Esophagus squamous epithelium (tissue), 5 donors: Measurements from ENCODE around the gene BET1L. TPM values are rescaled to one million over a fixed set of nuclear protein-coding genes. Genes with fewer than 3 reads are reported as not detected.
A peak's percentile ranks its signal among the peaks of the same experiment; 100 is the strongest.

Experiments used
- DNase-seq: peaks from one replicate; lab custom pipeline; 2025; lab: John Stamatoyannopoulos, UW
- H3K27ac ChIP-seq, 4 donors: fragments of 200-600 bp; sonication (generic); one replicate each; pipeline ENCODE4 v1.5.1; 2016 to 2019; ENCODE audit warnings: mild to moderate bottlenecking in 1 of 4
- H3K27me3 ChIP-seq, 4 donors: fragments of 200-600 bp; sonication (generic); 1 replicate in 3 of 4; 2 replicates in 1 of 4; pipeline versions ENCODE4 v1.5.1 to v1.6.0; 2017 to 2021; ENCODE audit warnings: antibody characterized with exemption in 1 of 4
- H3K36me3 ChIP-seq, 3 donors: fragments of 200-600 bp; sonication (generic); one replicate each; pipeline ENCODE4 v1.5.1; 2016 to 2019
- H3K4me1 ChIP-seq, 3 donors: fragments of 200-600 bp; sonication (generic); one replicate each; pipeline ENCODE4 v1.5.1; 2017 to 2019
- H3K4me3 ChIP-seq, 4 donors: fragments of 200-600 bp; sonication (generic); 1 replicate in 3 of 4; 2 replicates in 1 of 4; pipeline ENCODE4 v1.5.1; 2016 to 2019; ENCODE audit warnings: mild to moderate bottlenecking in 2 of 4, moderate library complexity in 1 of 4
- H3K9me3 ChIP-seq, 3 donors: fragments of 200-600 bp; sonication (generic); one replicate each; pipeline ENCODE4 v1.5.1; 2016 to 2019
- CTCF ChIP-seq, 6 experiments: fragments of 450-650 bp in 4 of 6; fragments of 200-600 bp in 2 of 6; sonication (generic) in 2 of 6; IDR thresholded peaks; one replicate each; pipeline ENCODE4 v1.5.1; 2016 to 2019; ENCODE audit warnings: antibody characterized with exemption in 6 of 6, mild to moderate bottlenecking in 4 of 6, moderate library complexity in 4 of 6
- POLR2A ChIP-seq, 4 donors: fragments of 450-650 bp; IDR thresholded peaks; one replicate each; pipeline ENCODE4 v1.6.1; 2017; ENCODE audit warnings: antibody characterized with exemption in 4 of 4, mild to moderate bottlenecking in 4 of 4, moderate library complexity in 3 of 4
- WGBS, 2 donors: methylation state at CpG; one replicate each; pipeline ENCODE4 v1.1.5; 2018; 5-methylcytosine and 5-hydroxymethylcytosine counted together
- intact Hi-C: fragments of 100-400 bp; cut with DNase I; formaldehyde crosslinking; loops from one replicate; pipeline ENCODE4 v1.15.0; 2022
- total RNA-seq, 4 donors: library from RNA; depleted of rRNA; stranded (reverse); fragments of >200 nt; gene quantifications; one replicate each; pipeline ENCODE4 v1.1.0, GENCODE V29; 2016
- donor health status: DM: yes; HTN: yes; CAD: no.

Gene BET1L
- total RNA-seq, 4 donors from 2014 or later, result 16.3 to 24.8 (median 17.1) TPM

GRCh38 chr11:212150-213100, 5.2 kb upstream of the BET1L start:
- Histone ChIP-seq H3K4me3 (no peak overlapping the region), H3K27ac (no peak overlapping the region), H3K36me3 (peaks cover 35 to 76% (median 52%) of the 10 kb centered on the region in 3 donors), H3K9me3 (no peaks in the 10 kb centered on the region), H3K4me1 (peaks cover 13 to 36% (median 20%) of the 10 kb centered on the region in 3 donors), H3K27me3 (no peaks in the 10 kb centered on the region)
- no peak for DNase-seq
- intact Hi-C loops, result no loop called here
- no peak for TF ChIP-seq CTCF (IDR thresholded peaks at IDR 0.05)
- TF ChIP-seq POLR2A (IDR thresholded peaks at IDR 0.05), result no peak
- WGBS, 2 donors, result 86 to 88% methylated on average over 3 of the region's 17 CpGs

- TF ChIP-seq POLR2A (IDR thresholded peaks at IDR 0.05), result no peak
- H3K9me3 ChIP-seq, result no peaks in the 10 kb centered on the region
- no peaks in the 10 kb centered on the region for H3K27me3 ChIP-seq
- WGBS, 2 donors, result 82 to 89% methylated on average over 8 to 9 of the region's 9 CpGs
- H3K27ac ChIP-seq, result no peak overlapping the region
- DNase-seq, result no peak
- peaks cover 13 to 30% (median 17%) of the 10 kb centered on the region in 3 donors for H3K4me1 ChIP-seq
- peaks cover 35 to 74% (median 52%) of the 10 kb centered on the region in 3 donors for H3K36me3 ChIP-seq
- intact Hi-C loops, result no loop called here
- H3K4me3 ChIP-seq, result no peak overlapping the region
These were observed 4.5 kb upstream of the BET1L start for GRCh38 chr11:211741-212140.

GRCh38 chr11:211295-211694, 4.1 kb upstream of the BET1L start:
- intact Hi-C loops, result no loop called here
- Histone ChIP-seq H3K36me3 (peaks cover 35 to 70% (median 52%) of the 10 kb centered on the region in 3 donors), H3K27me3 (no peaks in the 10 kb centered on the region), H3K4me1 (peaks cover 15 to 34% (median 19%) of the 10 kb centered on the region in 3 donors), H3K4me3 (no peak overlapping the region), H3K27ac (no peak overlapping the region), H3K9me3 (no peaks in the 10 kb centered on the region)
- WGBS, 2 donors, result 78 to 81% methylated on average over 3 to 5 of the region's 5 CpGs
- TF ChIP-seq POLR2A (IDR thresholded peaks at IDR 0.05), result no peak
- no peak for TF ChIP-seq CTCF (IDR thresholded peaks at IDR 0.05)
- no peak for DNase-seq

GRCh38 chr11:210803-211180, 3.6 kb upstream of the BET1L start:
- peaks cover 35 to 67% (median 52%) of the 10 kb centered on the region in 3 donors for H3K36me3 ChIP-seq
- TF ChIP-seq CTCF (IDR thresholded peaks at IDR 0.05) (no peak), POLR2A (IDR thresholded peaks at IDR 0.05) (no peak)
- no peak overlapping the region for H3K27ac ChIP-seq

GRCh38 chr11:210122-210802, 3.1 kb upstream of the BET1L start:
- H3K27me3 ChIP-seq, result no peaks in the 10 kb centered on the region
- peaks cover 26 to 45% (median 29%) of the 10 kb centered on the region in 3 donors for H3K4me1 ChIP-seq
- intact Hi-C loops, result no loop called here
- H3K36me3 ChIP-seq, result peaks cover 32 to 67% (median 47%) of the 10 kb centered on the region in 3 donors
- H3K4me3 ChIP-seq, result peak overlapping the region in 1 of 4 donors; percentile 100
- H3K27ac ChIP-seq, result peak overlapping the region; percentile 25 to 99 (median 97)
- WGBS, 2 donors, result 84 to 90% methylated on average over 8 to 9 of the region's 9 CpGs
- H3K9me3 ChIP-seq, result no peaks in the 10 kb centered on the region
- DNase-seq, result no peak
- no peak for TF ChIP-seq POLR2A (IDR thresholded peaks at IDR 0.05)
- no peak for TF ChIP-seq CTCF (IDR thresholded peaks at IDR 0.05)

More at GRCh38 chr11:210803-211180, 3.6 kb upstream of the BET1L start:
- H3K9me3 ChIP-seq, result no peaks in the 10 kb centered on the region
- peaks cover 20 to 39% (median 24%) of the 10 kb centered on the region in 3 donors for H3K4me1 ChIP-seq
- no peak for DNase-seq
- 85 to 100% methylated on average over 1 to 3 of the region's 5 CpGs for WGBS, 2 donors
- no peak overlapping the region for H3K4me3 ChIP-seq
- intact Hi-C loops, result no loop called here
- H3K27me3 ChIP-seq, result no peaks in the 10 kb centered on the region
